Breast epithelium (tissue), 3 donors: ENCODE results near the gene ADARB1.

Experiments used
- CTCF ChIP-seq, 3 donors: fragments of 450-650 bp; IDR thresholded peaks; one replicate each; pipeline ENCODE4 v1.5.1; 2016 to 2017; ENCODE audit warnings: antibody characterized with exemption in 3 of 3, mild to moderate bottlenecking in 3 of 3, moderate library complexity in 3 of 3
- POLR2A ChIP-seq: fragments of 450-650 bp; IDR thresholded peaks from one replicate; pipeline ENCODE4 v1.6.1; 2016; ENCODE audit warnings: antibody characterized with exemption, mild to moderate bottlenecking, moderate library complexity
- POLR2AphosphoS5 ChIP-seq, 3 donors: sonication (generic); formaldehyde crosslinking; IDR thresholded peaks; one replicate each; pipeline ENCODE4 v1.6.1; 2017; ENCODE audit warnings: antibody characterized with exemption in 3 of 3

GRCh38 chr21:45103971-45104520 lies 29.7 kb downstream of the ADARB1 start:
- TF ChIP-seq POLR2A = no peak
- TF ChIP-seq CTCF (IDR thresholded peaks at IDR 0.05) = no peak
- TF ChIP-seq POLR2AphosphoS5 (IDR thresholded peaks at IDR 0.05) = no peak
